HCT116 (cell line): Measurements from ENCODE around the gene PNPLA8. TPM values are rescaled to one million over a fixed set of nuclear protein-coding genes. Genes with fewer than 3 reads are reported as not detected.

ENCODE experiments used
- ATAC-seq: fragments of 200-7000 bp; cut with Tn5 transposase; 2 replicates; pipeline ENCODE4 v1.9.1; 2020; ENCODE audit warnings: mild to moderate bottlenecking, moderate library complexity
- Bru-seq: library from RNA; stranded (reverse); fragments of 400-500 nt; gene quantifications from one replicate; lab custom pipeline; 2021; lab: Mats Ljungman, UMichigan
- BruChase-seq, 2 experiments: library from RNA; stranded (reverse); fragments of 400-500 nt; gene quantifications; one replicate each; lab custom pipeline; 2021; lab: Mats Ljungman, UMichigan
- BruUV-seq: library from RNA; stranded (reverse); fragments of 400-500 nt; replicated peaks from 2 replicates; lab custom pipeline; 2021; lab: Mats Ljungman, UMichigan
- CTCF ChIA-PET: fragments of 300-600 bp; sonication (Branson Sonifier 250); formaldehyde crosslinking; loops from one replicate; lab custom pipeline; 2021; ENCODE audit warnings: antibody characterized with exemption; lab: Charles Lee
- POLR2A ChIA-PET: fragments of 300-600, 350-600 bp; sonication (Branson Sonifier 250); formaldehyde crosslinking; loops from one replicate; lab custom pipeline; 2021; ENCODE audit warnings: antibody characterized with exemption; lab: Charles Lee
- RAD21 ChIA-PET, 2 experiments: fragments of 300-600 bp; sonication (Branson Sonifier 250); formaldehyde crosslinking; loops; one replicate each; lab custom pipeline; 2023; ENCODE audit warnings: low total read pairs in 2 of 2; ENCODE audit not compliant: uncharacterized antibody in 2 of 2, unreplicated experiment in 2 of 2, low non-redundant PET in 1 of 2; lab: Charles Lee
- DNase-seq: peaks from one replicate; pipeline ENCODE4 v3.0.0-alpha.2; 2010; ENCODE audit warnings: low read depth, low spot score
- H2AFZ ChIP-seq: fragments of 200-600 bp; shearing (Covaris generic), sonication (generic); 2 replicates; pipeline ENCODE4 v1.6.1; 2017; ENCODE audit warnings: low read depth, mixed run types, mixed read lengths, antibody characterized with exemption, low read length; ENCODE audit not compliant: poor library complexity, severe bottlenecking
- H3K27ac ChIP-seq: 2 replicates; pipeline ENCODE4 v1.5.1; 2012; ENCODE audit warnings: low read depth, low read length
- H3K27me3 ChIP-seq: fragments of 200-600 bp; sonication (generic); 2 replicates; pipeline ENCODE4 v1.6.1; 2016; ENCODE audit warnings: mixed run types, low read length, mixed read lengths; ENCODE audit not compliant: insufficient read depth
- H3K36me3 ChIP-seq, 2 experiments: fragments of 200-500 bp in 1 of 2; fragments of 200-600 bp in 1 of 2; sonication (Bioruptor generic) in 1 of 2; sonication (generic) in 1 of 2; 2 replicates each; pipeline versions ENCODE4 v1.5.1 to v1.6.1; 2014 to 2016; ENCODE audit warnings: low read length in 2 of 2, inconsistent platforms in 1 of 2, mixed read lengths in 1 of 2, mixed run types in 1 of 2; ENCODE audit not compliant: insufficient read depth in 2 of 2, control insufficient read depth in 1 of 2
- H3K4me1 ChIP-seq, 2 experiments: fragments of 200-600 bp in 1 of 2; sonication (generic) in 1 of 2; 2 replicates each; pipeline versions ENCODE4 v1.5.1 to v1.6.1; 2012 to 2017; ENCODE audit warnings: low read length in 2 of 2, inconsistent platforms in 1 of 2, mild to moderate bottlenecking in 1 of 2, mixed read lengths in 1 of 2, mixed run types in 1 of 2, moderate library complexity in 1 of 2; ENCODE audit not compliant: insufficient read depth in 2 of 2, control insufficient read depth in 1 of 2
- H3K4me2 ChIP-seq: fragments of 200-600 bp; sonication (generic); 2 replicates; pipeline ENCODE4 v1.6.1; 2017; ENCODE audit warnings: mixed run types, low read length, mixed read lengths
- H3K4me3 ChIP-seq, 2 experiments: fragments of 200-600 bp in 1 of 2; sonication (generic) in 1 of 2; replicated peaks in 1 of 2; 2 replicates each; pipeline ENCODE4 v1.5.1; 2011 to 2016; ENCODE audit warnings: low read length in 2 of 2, control low read depth in 1 of 2, low read depth in 1 of 2, mild to moderate bottlenecking in 1 of 2, mixed read lengths in 1 of 2, mixed run types in 1 of 2
- H3K79me2 ChIP-seq: fragments of 200-600 bp; sonication (generic); 2 replicates; pipeline ENCODE4 v1.6.1; 2017; ENCODE audit warnings: mild to moderate bottlenecking, mixed run types, low read length, moderate library complexity, mixed read lengths; ENCODE audit not compliant: insufficient read depth
- H3K9ac ChIP-seq: fragments of 200-600 bp; sonication (generic); 2 replicates; pipeline ENCODE4 v1.6.1; 2016; ENCODE audit warnings: low read length, mixed read lengths
- H3K9me2 ChIP-seq: fragments of 200-600 bp; sonication (generic), shearing (Covaris generic); 2 replicates; pipeline ENCODE4 v1.6.1; 2017; ENCODE audit warnings: mixed run types, mild to moderate bottlenecking, moderate library complexity; ENCODE audit not compliant: insufficient read depth
- H3K9me3 ChIP-seq, 2 experiments: fragments of 200-500 bp in 1 of 2; fragments of 200-600 bp in 1 of 2; sonication (Bioruptor generic) in 1 of 2; sonication (generic) in 1 of 2; 2 replicates each; pipeline ENCODE4 v1.6.1; 2014 to 2017; ENCODE audit warnings: low read length in 2 of 2, mixed read lengths in 2 of 2, inconsistent platforms in 1 of 2, low read depth in 1 of 2, mild to moderate bottlenecking in 1 of 2, mixed run types in 1 of 2, moderate library complexity in 1 of 2; ENCODE audit not compliant: control insufficient read depth in 1 of 2, insufficient read depth in 1 of 2
- H4K20me1 ChIP-seq: fragments of 200-600 bp; sonication (generic), shearing (Covaris generic); 2 replicates; pipeline ENCODE4 v1.6.1; 2017; ENCODE audit warnings: mixed run types, mild to moderate bottlenecking, moderate library complexity; ENCODE audit not compliant: insufficient read depth
- CBX3 ChIP-seq: IDR thresholded peaks from 2 replicates; pipeline ENCODE4 v1.6.1; 2012; ENCODE audit warnings: low read depth
- CEBPB ChIP-seq: IDR thresholded peaks from 2 replicates; pipeline ENCODE4 v1.6.1; 2012; ENCODE audit warnings: low read depth
- EGR1 ChIP-seq: IDR thresholded peaks from 2 replicates; pipeline ENCODE4 v1.6.1; 2012; ENCODE audit warnings: low read depth
- EZH2 ChIP-seq: fragments of 200-600 bp; sonication (generic); IDR thresholded peaks from 2 replicates; pipeline ENCODE4 v1.6.1; 2017; ENCODE audit warnings: antibody characterized with exemption, mixed run types
- EZH2phosphoT487 ChIP-seq: fragments of 200-600 bp; IDR thresholded peaks from 2 replicates; pipeline ENCODE4 v1.6.1; 2018; ENCODE audit warnings: antibody characterized with exemption, borderline replicate concordance
- FOSL1 ChIP-seq: IDR thresholded peaks from 2 replicates; pipeline ENCODE4 v1.6.1; 2012; ENCODE audit warnings: low read depth
- JUND ChIP-seq: IDR thresholded peaks from 2 replicates; pipeline ENCODE4 v1.6.1; 2012
- MAX ChIP-seq: IDR thresholded peaks from 2 replicates; pipeline ENCODE4 v1.6.1; 2012
- POLR2A ChIP-seq: IDR thresholded peaks from 2 replicates; pipeline ENCODE4 v1.7.0; 2011; ENCODE audit warnings: borderline replicate concordance; ENCODE audit not compliant: insufficient read depth, insufficient read length; ENCODE audit errors: extremely low read depth
- RAD21 ChIP-seq: IDR thresholded peaks from 2 replicates; pipeline ENCODE4 v1.6.1; 2012; ENCODE audit warnings: low read depth, mild to moderate bottlenecking
- SIN3A ChIP-seq: IDR thresholded peaks from 2 replicates; pipeline ENCODE4 v1.6.1; 2012; ENCODE audit warnings: low read depth
- SRF ChIP-seq: IDR thresholded peaks from 2 replicates; pipeline ENCODE4 v1.6.1; 2012; ENCODE audit warnings: low read depth
- YY1 ChIP-seq: IDR thresholded peaks from 2 replicates; pipeline ENCODE4 v1.6.1; 2011; ENCODE audit warnings: low read length, low read depth, moderate library complexity, mild to moderate bottlenecking; ENCODE audit not compliant: insufficient replicate concordance; ENCODE audit errors: extremely low read depth
- ZBTB33 ChIP-seq: IDR thresholded peaks from 2 replicates; pipeline ENCODE4 v1.6.1; 2011; ENCODE audit warnings: mild to moderate bottlenecking, low read length, moderate library complexity; ENCODE audit not compliant: insufficient replicate concordance; ENCODE audit errors: extremely low read depth
- ZFX ChIP-seq: fragments of 450-650 bp; IDR thresholded peaks from 2 replicates; pipeline ENCODE4 v1.6.1; 2017
- ZNF274 ChIP-seq: fragments of 200-500 bp; sonication (Bioruptor generic); IDR thresholded peaks from 2 replicates; pipeline ENCODE4 v1.6.1; 2014; ENCODE audit warnings: mild to moderate bottlenecking, low read depth, low read length, inconsistent platforms
- intact Hi-C: fragments of 100-400 bp; cut with micrococcal nuclease; formaldehyde crosslinking; loops from 2 replicates; pipeline ENCODE4 v1.10.0; 2022
- long read RNA-seq: library from polyadenylated mRNA; unstranded; transcript quantifications from one replicate; pipeline ENCODE4 v2.0.0, GENCODE V29; 2021; ENCODE audit not compliant: unreplicated experiment
- polyA plus RNA-seq: library from polyadenylated mRNA; unstranded; fragments of >200 nt; gene quantifications from 2 replicates; pipeline ENCODE4 v1.2.1, GENCODE V29; 2012; ENCODE audit warnings: missing spikeins
- total RNA-seq: library from RNA; stranded (reverse); gene quantifications from one replicate; pipeline ENCODE4 v1.2.1, GENCODE V29; 2021; ENCODE audit not compliant: unreplicated experiment
- TF ChIP-seq, protein P1 (sequence below): IDR thresholded peaks from 2 replicates; pipeline ENCODE4 v1.6.1; 2012
- TF ChIP-seq, protein P2 (sequence below), 3 experiments: fragments of 200-600 bp in 1 of 3; sonication (generic) in 1 of 3; IDR thresholded peaks in 2 of 3; conservative IDR thresholded peaks in 1 of 3; 2 replicates each; pipeline ENCODE4 v1.5.1; 2012 to 2017; ENCODE audit warnings: low read depth in 2 of 3, low read length in 2 of 3, antibody characterized with exemption in 1 of 3, borderline replicate concordance in 1 of 3, control low read depth in 1 of 3, mild to moderate bottlenecking in 1 of 3, mixed read lengths in 1 of 3, mixed run types in 1 of 3, moderate library complexity in 1 of 3; ENCODE audit not compliant: insufficient read depth in 1 of 3

PNPLA8 gene
- total RNA-seq (12.9 TPM), Bru-seq, nascent RNA (percentile 78 among the genes with signal in this experiment), BruChase-seq, experiment 1, labeled RNA remaining after a 6-hour chase (percentile 66 among the genes with signal in this experiment), BruChase-seq, experiment 2, labeled RNA remaining after a 2-hour chase (percentile 63 among the genes with signal in this experiment)
- 7.8 and 8.3 TPM in 2 replicates for polyA plus RNA-seq
- long read RNA-seq, transcript PNPLA8-201 (11 exons, 3,490 nt): major isoform, 17 of 45 reads
- long read RNA-seq, transcript PNPLA8-206 (10 exons, 3,462 nt): minor isoform, 10 of 45 reads
- long read RNA-seq, partial matches to known transcripts: 3 of 45 reads
- long read RNA-seq, other reads (novel, unspliced or antisense): 11 of 45 reads

GRCh38 chr7:108525985-108526767 is at the start of gene PNPLA8:
PNPLA8 (minus strand) TSS chr7:108526135; CDS start chr7:108515491, 10,644 bp downstream.
- BruUV-seq: no TSS peak
- intact Hi-C loops: loop anchor here (5.0 kb wide), 1 partner anchor 41 kb away; the partner anchor contains the start of genes DNAJB9 and THAP5
- Histone ChIP-seq H2AFZ (no peak within 1 kb of the TSS), H3K4me2 (peak within 1 kb of the TSS; percentile 79), H3K4me1 (peaks cover 6 to 24% of the 10 kb centered on the region in 2 experiments; a peak in 3 of 4 replicates), H3K9me3 (no peaks in the 10 kb centered on the region), H4K20me1 (no peaks in the 10 kb centered on the region), H3K9me2 (no peaks in the 10 kb centered on the region), H3K36me3 (no peaks in the 10 kb centered on the region), H3K27me3 (no peaks in the 10 kb centered on the region), H3K27ac (peak within 1 kb of the TSS; percentile 69), H3K4me3 (peak within 1 kb of the TSS; percentile 73 to 78), H3K9ac (peak within 1 kb of the TSS; percentile 71), H3K79me2 (peaks cover 8% of the 10 kb centered on the region)
- RAD21 ChIA-PET: no interaction called here
- ATAC-seq (peak; percentile 93), DNase-seq (peak; percentile 98)
- CTCF ChIA-PET: interaction anchor here (1.2 to 1.3 kb wide), 2 partner anchors 29 to 380 kb away, joined by 4 to 10 read pairs; no protein-coding TSS in a partner anchor
- POLR2A ChIA-PET: interaction anchor here (1.1 to 1.9 kb wide), 4 partner anchors 14 to 66 kb away, joined by 3 to 9 read pairs (median 3); partner anchors contain the start of genes DNAJB9 and THAP5
- TF ChIP-seq ZNF274 (no peak), ZFX (no peak), ZBTB33 (no peak), POLR2A (peak; percentile 56), SIN3A (peak; percentile 95), SRF (no peak), EGR1 (peak; percentile 91), JUND (no peak), YY1 (no peak), EZH2 (no peak), CEBPB (no peak; the same call in 1 of the 2 replicates), MAX (peak; percentile 96), RAD21 (no peak), EZH2phosphoT487 (no peak), CBX3 (peak; percentile 8; the same call in 1 of the 2 replicates), FOSL1 (no peak)
- TF ChIP-seq, protein P1, sequence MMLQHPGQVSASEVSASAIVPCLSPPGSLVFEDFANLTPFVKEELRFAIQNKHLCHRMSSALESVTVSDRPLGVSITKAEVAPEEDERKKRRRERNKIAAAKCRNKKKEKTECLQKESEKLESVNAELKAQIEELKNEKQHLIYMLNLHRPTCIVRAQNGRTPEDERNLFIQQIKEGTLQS: no peak
- TF ChIP-seq, protein P2, sequence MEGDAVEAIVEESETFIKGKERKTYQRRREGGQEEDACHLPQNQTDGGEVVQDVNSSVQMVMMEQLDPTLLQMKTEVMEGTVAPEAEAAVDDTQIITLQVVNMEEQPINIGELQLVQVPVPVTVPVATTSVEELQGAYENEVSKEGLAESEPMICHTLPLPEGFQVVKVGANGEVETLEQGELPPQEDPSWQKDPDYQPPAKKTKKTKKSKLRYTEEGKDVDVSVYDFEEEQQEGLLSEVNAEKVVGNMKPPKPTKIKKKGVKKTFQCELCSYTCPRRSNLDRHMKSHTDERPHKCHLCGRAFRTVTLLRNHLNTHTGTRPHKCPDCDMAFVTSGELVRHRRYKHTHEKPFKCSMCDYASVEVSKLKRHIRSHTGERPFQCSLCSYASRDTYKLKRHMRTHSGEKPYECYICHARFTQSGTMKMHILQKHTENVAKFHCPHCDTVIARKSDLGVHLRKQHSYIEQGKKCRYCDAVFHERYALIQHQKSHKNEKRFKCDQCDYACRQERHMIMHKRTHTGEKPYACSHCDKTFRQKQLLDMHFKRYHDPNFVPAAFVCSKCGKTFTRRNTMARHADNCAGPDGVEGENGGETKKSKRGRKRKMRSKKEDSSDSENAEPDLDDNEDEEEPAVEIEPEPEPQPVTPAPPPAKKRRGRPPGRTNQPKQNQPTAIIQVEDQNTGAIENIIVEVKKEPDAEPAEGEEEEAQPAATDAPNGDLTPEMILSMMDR (IDR thresholded peaks at IDR 0.05 in 2 of 3, conservative IDR thresholded peaks at IDR 0.05 in 1 of 3; ENCODE audit: borderline replicate concordance in 1 of 3, insufficient read depth in 1 of 3, low read depth in 2 of 3, low read length in 2 of 3): no peak
